Erythroblast (primary cell): ENCODE measurements around the gene BPIFA1.

Source experiments
- GATA1 ChIP-seq: IDR thresholded peaks from 2 replicates; pipeline ENCODE4 v1.6.1; 2011; ENCODE audit warnings: low read depth, mild to moderate bottlenecking, control low read depth, low read length, moderate library complexity
- POLR2A ChIP-seq: IDR thresholded peaks from 2 replicates; pipeline ENCODE4 v1.6.1; 2011; ENCODE audit warnings: mild to moderate bottlenecking, low read length

DNA sequence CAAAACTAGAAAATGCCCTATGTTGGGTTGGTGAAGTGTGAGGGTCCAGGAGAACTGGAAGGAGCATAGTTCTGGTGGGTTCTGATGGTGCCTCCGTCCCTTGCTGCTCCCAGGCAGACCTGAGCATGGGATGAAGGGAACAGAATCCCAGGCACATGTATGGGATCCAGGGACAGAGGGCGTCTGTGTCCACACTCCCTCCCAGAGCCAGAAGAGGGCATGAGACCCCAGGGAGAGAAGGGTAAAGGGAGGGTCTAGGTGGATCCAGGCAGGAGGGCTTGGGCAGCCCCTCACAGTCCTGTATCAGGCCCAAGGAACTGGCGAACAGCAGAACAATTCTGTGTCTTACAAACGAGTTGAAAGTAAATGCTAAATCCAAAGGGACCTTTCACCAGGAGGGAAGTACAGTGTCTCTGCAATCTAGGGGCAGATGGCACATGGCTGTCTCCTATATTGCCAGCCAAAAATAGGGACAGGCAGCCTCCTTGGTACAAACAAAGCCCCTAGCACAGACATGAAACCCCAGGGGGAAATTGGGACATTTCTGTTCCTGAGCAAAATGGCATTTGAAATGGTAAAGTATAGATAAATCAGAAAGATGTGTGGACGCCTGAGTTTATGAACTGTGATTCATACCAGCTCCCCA, 2.5 kb upstream of the BPIFA1 start:
- TF ChIP-seq POLR2A (no peak), GATA1 (no peak)
